GM12864 (cell line): ENCODE results near the gene ATG9A.
A peak's percentile ranks its signal among the peaks of the same experiment; 100 is the strongest.

Experiments used
- DNase-seq: peaks from one replicate; pipeline ENCODE4 v3.0.0-alpha.2; 2011; ENCODE audit warnings: low read depth
- H3K4me3 ChIP-seq: 2 replicates; pipeline ENCODE4 v1.5.1; 2011; ENCODE audit warnings: mild to moderate bottlenecking, low read depth, low read length, control low read depth
- TF ChIP-seq, protein P1 (sequence below): IDR thresholded peaks from 2 replicates; pipeline ENCODE4 v1.5.1; 2011; ENCODE audit warnings: low read depth, mild to moderate bottlenecking, moderate library complexity, low read length, control low read depth, inconsistent platforms; ENCODE audit errors: missing control alignments

ATG9A gene

DNA sequence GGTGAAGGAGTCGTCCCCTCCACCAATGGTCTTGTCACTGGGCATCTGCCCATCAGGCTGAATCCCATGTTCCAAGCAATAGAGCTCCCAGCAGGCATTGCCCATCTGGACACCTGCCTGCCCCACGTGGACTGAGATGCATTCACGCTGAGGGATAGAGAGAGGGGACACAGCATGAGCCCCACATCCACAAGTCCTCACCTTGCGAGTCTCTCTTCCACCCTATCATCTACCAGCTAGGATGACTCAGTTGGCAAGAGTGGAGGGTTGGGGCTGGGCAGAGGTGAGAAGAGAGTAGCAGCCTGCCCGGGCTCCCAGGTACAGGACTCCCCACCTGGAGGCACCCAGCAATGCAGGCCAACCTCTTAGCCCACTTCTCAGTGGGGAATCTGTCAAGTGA, 22.6 kb upstream of the ATG9A start:
- DNase-seq, result no peak
- peak overlapping the region; percentile 84 for H3K4me3 ChIP-seq
- TF ChIP-seq, protein P1, sequence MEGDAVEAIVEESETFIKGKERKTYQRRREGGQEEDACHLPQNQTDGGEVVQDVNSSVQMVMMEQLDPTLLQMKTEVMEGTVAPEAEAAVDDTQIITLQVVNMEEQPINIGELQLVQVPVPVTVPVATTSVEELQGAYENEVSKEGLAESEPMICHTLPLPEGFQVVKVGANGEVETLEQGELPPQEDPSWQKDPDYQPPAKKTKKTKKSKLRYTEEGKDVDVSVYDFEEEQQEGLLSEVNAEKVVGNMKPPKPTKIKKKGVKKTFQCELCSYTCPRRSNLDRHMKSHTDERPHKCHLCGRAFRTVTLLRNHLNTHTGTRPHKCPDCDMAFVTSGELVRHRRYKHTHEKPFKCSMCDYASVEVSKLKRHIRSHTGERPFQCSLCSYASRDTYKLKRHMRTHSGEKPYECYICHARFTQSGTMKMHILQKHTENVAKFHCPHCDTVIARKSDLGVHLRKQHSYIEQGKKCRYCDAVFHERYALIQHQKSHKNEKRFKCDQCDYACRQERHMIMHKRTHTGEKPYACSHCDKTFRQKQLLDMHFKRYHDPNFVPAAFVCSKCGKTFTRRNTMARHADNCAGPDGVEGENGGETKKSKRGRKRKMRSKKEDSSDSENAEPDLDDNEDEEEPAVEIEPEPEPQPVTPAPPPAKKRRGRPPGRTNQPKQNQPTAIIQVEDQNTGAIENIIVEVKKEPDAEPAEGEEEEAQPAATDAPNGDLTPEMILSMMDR, result no peak

DNA sequence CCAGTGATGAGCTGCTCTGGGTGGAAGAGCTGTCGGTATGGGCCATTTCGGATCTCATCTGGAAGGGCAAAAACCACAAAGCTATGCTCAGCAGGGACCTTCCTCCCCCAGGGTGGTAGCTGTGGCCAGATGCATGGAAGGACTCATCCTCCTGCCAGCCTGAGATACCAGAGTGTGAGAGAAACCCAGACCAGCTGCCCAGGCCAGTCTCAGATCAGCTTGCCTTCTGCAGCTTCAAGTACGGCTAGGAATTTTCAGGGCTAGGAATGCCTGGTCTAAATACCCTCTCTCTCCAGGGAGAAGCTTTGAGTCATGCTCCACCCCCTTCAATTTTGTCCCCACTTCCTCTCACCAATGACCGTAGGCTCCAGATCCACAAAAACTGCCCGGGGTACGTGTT, 22.2 kb upstream of the ATG9A start:
- H3K4me3 ChIP-seq, result peak overlapping the region; percentile 84
- DNase-seq, result no peak
- TF ChIP-seq, protein P1, result no peak

DNA sequence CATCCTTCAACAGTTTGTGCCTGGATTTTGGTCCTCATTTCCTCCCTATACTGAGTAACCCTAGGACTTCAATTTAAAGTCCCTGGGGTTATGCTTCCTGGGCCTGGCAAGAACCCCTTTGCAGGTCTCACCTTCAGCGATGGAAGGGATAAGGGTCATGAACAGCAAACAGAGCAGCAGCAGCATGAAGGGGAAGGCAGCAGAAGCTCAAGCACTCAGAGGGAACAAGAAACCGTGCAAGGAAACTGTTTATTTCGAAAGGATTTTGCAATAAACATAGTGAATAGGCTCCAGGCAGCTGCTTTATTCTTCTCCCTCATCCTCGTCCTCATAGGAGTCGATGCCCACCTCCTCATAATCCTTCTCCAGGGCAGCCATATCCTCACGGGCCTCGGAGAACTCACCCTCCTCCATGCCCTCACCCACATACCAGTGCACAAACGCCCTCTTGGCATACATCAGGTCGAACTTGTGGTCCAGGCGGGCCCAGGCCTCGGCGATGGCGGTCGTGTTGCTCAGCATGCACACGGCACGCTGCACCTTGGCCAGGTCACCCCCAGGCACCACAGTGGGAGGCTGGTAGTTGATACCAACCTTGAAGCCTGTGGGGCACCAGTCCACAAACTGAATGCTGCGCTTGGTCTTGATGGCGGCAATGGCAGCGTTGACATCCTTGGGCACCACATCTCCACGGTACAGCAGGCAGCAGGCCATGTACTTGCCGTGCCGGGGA, 20.8 kb upstream of the ATG9A start:
- TF ChIP-seq, protein P1, result no peak
- DNase-seq, result no peak
- H3K4me3 ChIP-seq, result no peak overlapping the region; the same call in 1 of the 2 replicates

DNA sequence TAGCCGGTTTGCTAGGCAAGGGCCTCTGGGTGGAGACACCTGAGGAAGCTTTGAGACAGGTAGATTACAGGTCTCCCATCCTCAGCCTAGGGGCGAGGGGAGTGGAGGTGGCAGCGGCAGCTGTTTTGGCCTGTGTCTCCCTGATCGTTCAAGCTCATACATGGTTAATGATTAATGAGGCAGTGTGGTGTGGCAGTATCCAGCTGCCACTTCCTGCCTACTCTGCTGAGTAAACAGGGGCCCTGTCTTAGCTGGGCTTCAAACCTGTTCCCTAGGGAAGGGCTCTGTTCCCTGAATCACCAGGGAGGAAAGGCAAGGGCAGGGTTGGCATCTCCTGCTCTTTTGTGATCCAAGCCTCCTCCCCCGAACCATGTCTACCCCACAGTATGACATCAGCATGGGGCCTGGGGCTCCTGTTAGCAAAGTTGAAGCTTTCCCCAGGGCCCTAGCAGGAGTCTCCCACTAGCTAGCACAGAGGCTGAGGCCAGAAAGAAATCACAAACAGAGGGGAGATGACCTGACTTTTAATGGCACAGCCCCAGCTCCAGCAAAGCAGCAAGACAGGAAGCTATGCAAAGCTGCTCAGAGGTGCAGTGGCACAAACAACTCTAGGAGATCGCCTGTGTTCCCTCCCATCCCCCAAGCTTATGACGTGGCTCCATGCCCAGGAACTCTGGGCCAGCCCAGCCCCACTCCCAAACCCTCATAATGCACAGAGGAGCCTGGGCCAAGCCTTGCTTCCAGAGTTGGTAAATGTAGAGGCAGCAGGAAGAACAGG, 20.0 kb upstream of the ATG9A start:
- DNase-seq, result no peak
- peak overlapping the region; percentile 7; the same call in 1 of the 2 replicates for H3K4me3 ChIP-seq
- TF ChIP-seq, protein P1, result no peak

DNA sequence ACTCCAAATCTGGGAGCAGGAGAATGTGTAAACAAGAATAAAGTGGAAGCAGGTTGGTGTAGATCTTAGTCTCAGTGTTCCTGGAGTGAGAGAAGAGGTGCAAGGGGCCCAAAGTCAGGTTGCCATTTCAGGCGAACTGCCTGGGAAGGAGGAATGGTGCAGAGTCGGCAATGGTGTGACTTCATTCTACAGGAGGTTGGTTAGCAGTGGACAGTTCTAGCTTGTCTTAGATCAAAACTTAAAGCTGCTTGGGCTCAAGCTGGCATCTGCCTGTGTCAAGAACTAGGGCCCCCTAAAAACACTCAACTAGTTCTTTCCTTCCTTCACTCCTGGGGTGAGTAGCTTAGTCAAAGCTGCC, 19.4 kb upstream of the ATG9A start:
- H3K4me3 ChIP-seq, result peak overlapping the region; percentile 7; the same call in 1 of the 2 replicates
- DNase-seq, result no peak
- TF ChIP-seq, protein P1, result no peak

DNA sequence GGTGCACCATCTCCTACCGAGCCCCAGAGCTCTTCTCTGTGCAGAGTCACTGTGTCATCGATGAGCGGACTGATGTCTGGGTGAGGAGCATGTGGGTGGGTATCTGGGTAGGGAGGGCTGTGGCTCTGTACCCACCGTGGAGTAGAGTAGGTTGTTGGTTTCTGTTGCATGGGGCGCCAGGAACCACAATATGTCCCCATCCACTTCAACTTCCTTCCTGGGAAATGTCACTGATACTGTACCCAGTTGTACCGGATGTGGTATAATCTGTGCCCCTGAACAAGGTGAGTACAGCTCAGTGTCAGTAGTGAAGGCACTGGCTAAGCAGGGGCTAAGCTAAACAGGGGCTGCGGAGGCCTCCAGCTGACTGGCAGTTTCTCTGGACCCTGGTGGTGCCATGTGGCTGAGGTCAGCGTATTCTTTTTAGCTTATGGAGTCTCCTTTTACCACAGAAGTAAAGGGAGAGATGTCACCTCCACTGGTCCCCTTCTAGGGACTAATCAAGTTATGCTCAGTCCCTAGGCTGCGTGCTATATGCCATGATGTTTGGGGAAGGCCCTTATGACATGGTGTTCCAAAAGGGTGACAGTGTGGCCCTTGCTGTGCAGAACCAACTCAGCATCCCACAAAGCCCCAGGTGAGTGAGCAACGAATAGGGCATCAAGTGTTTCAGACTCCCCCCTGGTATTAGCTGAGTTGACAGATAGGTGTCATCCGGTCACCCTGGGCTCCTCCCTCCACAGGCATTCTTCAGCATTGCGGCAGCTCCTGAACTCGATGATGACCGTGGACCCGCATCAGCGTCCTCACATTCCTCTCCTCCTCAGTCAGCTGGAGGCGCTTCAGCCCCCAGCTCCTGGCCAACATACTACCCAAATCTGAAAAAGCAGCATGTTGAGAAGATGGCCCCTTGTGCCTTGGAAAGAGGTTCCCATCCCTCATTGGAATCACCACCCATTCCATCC, 18.5 kb upstream of the ATG9A start:
- H3K4me3 ChIP-seq, result no peak overlapping the region
- no peak for DNase-seq

More for the DNA sequence above, 18.5 kb upstream of the ATG9A start:
- TF ChIP-seq, protein P1, result no peak
